Ishikawa (cell line): ENCODE results near the gene SOCS3.

Source experiments
- CEBPB ChIP-seq: IDR thresholded peaks from 2 replicates; pipeline ENCODE4 v1.6.1; 2012
- CREB1 ChIP-seq: IDR thresholded peaks from 2 replicates; pipeline ENCODE4 v1.6.1; 2012; ENCODE audit warnings: low read depth
- EGR1 ChIP-seq: IDR thresholded peaks from 2 replicates; pipeline ENCODE4 v1.6.1; 2012
- EP300 ChIP-seq: IDR thresholded peaks from 2 replicates; pipeline ENCODE4 v1.6.1; 2012; ENCODE audit warnings: borderline replicate concordance
- FOXM1 ChIP-seq: IDR thresholded peaks from 2 replicates; pipeline ENCODE4 v1.6.1; 2012; ENCODE audit warnings: low read depth, borderline replicate concordance
- NFIC ChIP-seq: IDR thresholded peaks from 2 replicates; pipeline ENCODE4 v1.6.1; 2012
- RAD21 ChIP-seq: IDR thresholded peaks from 2 replicates; pipeline ENCODE4 v1.6.1; 2012; ENCODE audit warnings: low read depth
- TAF1 ChIP-seq: IDR thresholded peaks from 2 replicates; pipeline ENCODE4 v1.6.1; 2012; ENCODE audit warnings: low read depth, mild to moderate bottlenecking
- TCF12 ChIP-seq: IDR thresholded peaks from 2 replicates; pipeline ENCODE4 v1.6.1; 2012; ENCODE audit warnings: low read depth
- TEAD4 ChIP-seq: IDR thresholded peaks from 2 replicates; pipeline ENCODE4 v1.6.1; 2012
- YY1 ChIP-seq: IDR thresholded peaks from 2 replicates; pipeline ENCODE4 v1.6.1; 2012; ENCODE audit warnings: low read depth
- ZBTB7A ChIP-seq: IDR thresholded peaks from 2 replicates; pipeline ENCODE4 v1.6.1; 2012; ENCODE audit warnings: low read depth
- TF ChIP-seq, protein P1 (sequence below): IDR thresholded peaks from 2 replicates; pipeline ENCODE4 v1.6.1; 2012
- TF ChIP-seq, protein P2 (sequence below): IDR thresholded peaks from 2 replicates; pipeline ENCODE4 v1.6.1; 2012
- TF ChIP-seq, protein P3 (sequence below): IDR thresholded peaks from 2 replicates; pipeline ENCODE4 v1.6.1; 2012; ENCODE audit warnings: low read depth, mild to moderate bottlenecking

Gene SOCS3

DNA sequence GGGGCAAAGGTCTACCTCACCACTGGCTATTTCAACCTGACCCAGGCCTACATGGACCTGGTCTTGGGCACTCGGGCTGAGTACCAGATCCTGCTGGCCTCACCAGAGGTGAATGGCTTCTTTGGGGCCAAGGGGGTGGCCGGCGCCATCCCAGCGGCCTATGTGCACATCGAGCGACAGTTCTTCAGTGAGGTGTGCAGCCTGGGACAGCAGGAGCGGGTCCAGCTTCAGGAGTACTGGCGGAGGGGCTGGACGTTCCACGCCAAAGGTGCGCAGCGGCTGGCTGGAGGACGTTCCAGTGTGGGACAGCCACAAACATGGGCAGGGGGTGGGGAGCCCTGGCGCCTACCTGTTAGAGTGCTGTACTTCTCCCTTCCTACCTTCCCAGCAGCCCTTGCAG is 43.9 kb upstream of the SOCS3 start:
- TF ChIP-seq CREB1 = no peak
- TF ChIP-seq NFIC = no peak
- TF ChIP-seq RAD21 = no peak
- no peak for TF ChIP-seq FOXM1
- no peak for TF ChIP-seq EGR1
- TF ChIP-seq, protein P1, sequence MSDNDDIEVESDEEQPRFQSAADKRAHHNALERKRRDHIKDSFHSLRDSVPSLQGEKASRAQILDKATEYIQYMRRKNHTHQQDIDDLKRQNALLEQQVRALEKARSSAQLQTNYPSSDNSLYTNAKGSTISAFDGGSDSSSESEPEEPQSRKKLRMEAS = no peak
- TF ChIP-seq YY1 = no peak

DNA sequence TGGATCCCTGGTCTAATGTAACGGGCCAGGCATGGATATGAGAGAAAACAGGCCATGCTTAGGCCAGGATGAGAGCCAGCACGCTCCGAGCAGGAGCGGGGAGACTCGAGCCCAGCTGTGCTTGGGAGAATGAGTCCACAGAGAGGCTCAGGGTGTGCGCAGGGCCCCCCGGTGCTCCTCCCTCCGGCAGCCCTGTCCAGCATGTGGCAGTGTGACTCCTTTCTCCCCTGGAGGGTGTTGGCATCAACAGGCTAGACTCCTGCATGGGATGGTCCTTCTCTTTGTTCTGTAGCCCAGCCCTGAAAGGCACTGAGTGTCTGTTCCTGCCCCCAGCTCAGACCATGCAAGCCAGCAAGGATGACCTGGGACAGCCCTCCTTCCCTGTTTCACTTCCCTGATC is 42.0 kb upstream of the SOCS3 start:
- no peak for TF ChIP-seq ZBTB7A
- no peak for TF ChIP-seq CREB1
- TF ChIP-seq FOXM1 = no peak
- no peak for TF ChIP-seq EP300
- no peak for TF ChIP-seq TAF1
- TF ChIP-seq, protein P1 = no peak
- TF ChIP-seq NFIC = no peak

DNA sequence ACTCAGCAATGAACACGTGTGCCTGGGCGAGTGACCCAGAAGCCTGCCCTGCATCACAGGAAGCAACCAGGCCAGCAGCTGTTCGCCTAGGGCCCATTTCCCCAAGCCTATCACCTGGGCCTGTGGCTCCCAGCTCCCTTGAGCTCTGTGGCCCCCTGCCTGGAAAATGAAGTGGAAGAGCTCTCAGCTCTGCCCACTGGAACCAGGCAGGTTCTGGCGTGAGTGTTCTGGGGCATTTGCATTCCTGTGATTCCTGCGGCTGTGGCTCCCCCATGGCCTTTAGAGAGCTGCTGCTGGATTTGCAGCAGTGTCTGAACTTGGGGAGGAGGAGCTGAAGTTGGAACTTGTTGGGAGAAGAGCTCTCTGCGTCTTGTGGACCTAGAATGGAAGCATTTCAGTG is 41.4 kb upstream of the SOCS3 start:
- no peak for TF ChIP-seq RAD21
- TF ChIP-seq, protein P2, sequence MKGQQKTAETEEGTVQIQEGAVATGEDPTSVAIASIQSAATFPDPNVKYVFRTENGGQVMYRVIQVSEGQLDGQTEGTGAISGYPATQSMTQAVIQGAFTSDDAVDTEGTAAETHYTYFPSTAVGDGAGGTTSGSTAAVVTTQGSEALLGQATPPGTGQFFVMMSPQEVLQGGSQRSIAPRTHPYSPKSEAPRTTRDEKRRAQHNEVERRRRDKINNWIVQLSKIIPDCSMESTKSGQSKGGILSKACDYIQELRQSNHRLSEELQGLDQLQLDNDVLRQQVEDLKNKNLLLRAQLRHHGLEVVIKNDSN = no peak
- no peak for TF ChIP-seq FOXM1
- TF ChIP-seq CEBPB = no peak
- no peak for TF ChIP-seq TCF12
- TF ChIP-seq TAF1 = no peak
- TF ChIP-seq, protein P1 = no peak
- no peak for TF ChIP-seq YY1
- TF ChIP-seq TEAD4 = no peak
- TF ChIP-seq CREB1 = no peak
- no peak for TF ChIP-seq EGR1
- TF ChIP-seq EP300 = no peak

DNA sequence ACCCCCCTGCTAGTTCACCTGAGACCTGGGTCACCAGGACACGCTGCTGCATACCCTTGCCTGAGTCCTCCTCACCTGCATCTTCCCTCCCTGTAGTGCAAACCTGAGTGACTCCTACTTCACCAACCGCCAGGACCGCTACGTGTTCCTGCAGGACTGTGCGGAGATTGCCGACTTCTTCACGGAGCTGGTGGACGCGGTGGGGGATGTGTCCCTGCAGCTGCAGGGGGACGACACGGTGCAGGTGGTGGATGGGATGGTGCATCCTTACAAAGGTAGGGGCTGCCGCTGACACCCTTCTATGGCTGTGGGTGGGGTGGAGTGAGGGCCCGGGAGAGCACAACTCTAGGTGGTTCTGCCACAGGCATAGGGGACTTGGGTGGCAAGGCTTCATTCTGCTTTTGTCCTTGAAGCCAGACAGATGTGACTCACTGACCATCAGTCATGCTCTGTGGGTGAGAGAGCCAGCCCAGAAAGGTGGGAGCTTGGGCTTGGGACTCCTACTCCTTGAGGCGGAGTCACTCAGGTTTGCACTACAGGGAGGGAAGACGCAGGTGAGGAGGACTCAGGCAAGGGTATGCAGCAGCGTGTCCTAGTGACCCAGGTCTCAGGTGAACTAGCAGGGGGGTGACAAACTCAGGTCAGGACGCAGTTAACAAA is 40.8 kb upstream of the SOCS3 start:
- TF ChIP-seq FOXM1 = no peak
- TF ChIP-seq, protein P1 = no peak
- TF ChIP-seq YY1 = no peak
- TF ChIP-seq ZBTB7A = no peak
- no peak for TF ChIP-seq EGR1
- TF ChIP-seq CEBPB = no peak
- TF ChIP-seq CREB1 = no peak
- TF ChIP-seq, protein P3, sequence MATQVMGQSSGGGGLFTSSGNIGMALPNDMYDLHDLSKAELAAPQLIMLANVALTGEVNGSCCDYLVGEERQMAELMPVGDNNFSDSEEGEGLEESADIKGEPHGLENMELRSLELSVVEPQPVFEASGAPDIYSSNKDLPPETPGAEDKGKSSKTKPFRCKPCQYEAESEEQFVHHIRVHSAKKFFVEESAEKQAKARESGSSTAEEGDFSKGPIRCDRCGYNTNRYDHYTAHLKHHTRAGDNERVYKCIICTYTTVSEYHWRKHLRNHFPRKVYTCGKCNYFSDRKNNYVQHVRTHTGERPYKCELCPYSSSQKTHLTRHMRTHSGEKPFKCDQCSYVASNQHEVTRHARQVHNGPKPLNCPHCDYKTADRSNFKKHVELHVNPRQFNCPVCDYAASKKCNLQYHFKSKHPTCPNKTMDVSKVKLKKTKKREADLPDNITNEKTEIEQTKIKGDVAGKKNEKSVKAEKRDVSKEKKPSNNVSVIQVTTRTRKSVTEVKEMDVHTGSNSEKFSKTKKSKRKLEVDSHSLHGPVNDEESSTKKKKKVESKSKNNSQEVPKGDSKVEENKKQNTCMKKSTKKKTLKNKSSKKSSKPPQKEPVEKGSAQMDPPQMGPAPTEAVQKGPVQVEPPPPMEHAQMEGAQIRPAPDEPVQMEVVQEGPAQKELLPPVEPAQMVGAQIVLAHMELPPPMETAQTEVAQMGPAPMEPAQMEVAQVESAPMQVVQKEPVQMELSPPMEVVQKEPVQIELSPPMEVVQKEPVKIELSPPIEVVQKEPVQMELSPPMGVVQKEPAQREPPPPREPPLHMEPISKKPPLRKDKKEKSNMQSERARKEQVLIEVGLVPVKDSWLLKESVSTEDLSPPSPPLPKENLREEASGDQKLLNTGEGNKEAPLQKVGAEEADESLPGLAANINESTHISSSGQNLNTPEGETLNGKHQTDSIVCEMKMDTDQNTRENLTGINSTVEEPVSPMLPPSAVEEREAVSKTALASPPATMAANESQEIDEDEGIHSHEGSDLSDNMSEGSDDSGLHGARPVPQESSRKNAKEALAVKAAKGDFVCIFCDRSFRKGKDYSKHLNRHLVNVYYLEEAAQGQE = no peak
- no peak for TF ChIP-seq TEAD4
- no peak for TF ChIP-seq TCF12
- TF ChIP-seq, protein P2 = no peak
- TF ChIP-seq TAF1 = no peak
- no peak for TF ChIP-seq EP300
- TF ChIP-seq NFIC = no peak
- TF ChIP-seq RAD21 = no peak

DNA sequence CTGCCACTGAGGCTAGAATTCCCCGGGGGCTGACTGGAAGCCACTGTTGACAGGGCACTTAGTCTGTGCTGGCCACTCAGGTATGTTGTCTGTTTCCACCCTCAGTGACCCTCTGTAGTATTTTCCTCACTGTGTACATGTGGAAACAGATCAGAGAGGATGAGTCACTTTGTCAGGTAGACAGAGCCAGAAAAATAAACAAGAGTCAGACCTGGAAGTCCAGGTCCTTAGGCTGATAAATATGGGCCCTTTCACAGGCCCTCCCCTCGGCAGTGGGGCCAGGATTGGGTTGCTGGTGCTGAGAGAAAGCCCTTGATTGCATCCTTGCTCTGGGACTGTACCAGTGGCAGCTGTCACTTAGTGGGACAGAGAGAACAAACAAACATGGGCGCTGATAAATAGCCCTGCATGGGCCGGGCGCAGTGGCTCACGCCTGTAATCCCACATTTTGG is 39.8 kb upstream of the SOCS3 start:
- TF ChIP-seq, protein P3 = no peak
- TF ChIP-seq NFIC (no peak), EP300 (no peak)

DNA sequence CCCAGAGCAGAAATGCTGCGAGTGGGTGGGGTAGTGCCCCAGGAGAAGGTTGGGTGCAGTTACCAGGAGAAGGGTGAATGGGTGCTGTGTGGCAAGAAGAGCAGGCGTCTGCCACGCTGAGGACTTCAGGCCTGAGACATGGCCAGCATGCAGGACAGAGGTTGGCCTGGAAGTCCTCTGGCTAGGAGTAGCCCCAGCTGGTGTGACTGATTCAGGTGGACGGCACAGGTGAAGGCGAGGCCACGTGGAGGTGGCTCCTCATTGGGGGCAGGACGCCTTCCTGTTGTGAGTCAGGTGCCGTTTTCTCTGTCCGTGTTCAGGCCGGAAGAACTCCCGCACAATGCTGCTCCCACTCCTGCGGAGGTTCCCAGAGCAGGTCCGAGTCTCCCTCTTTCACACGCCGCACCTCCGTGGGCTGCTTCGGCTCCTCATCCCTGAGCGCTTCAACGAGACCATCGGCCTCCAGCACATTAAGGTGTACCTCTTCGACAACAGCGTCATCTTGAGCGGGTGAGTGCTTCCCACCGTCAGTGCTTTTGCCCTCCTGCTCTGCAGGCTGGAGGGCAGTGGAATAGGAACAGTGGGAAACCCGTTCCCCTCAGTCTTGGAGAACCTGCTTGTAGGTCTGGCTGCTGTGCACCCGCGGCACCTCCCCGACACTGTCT is 39.3 kb upstream of the SOCS3 start:
- TF ChIP-seq RAD21 = no peak
- TF ChIP-seq YY1 = no peak
- no peak for TF ChIP-seq CEBPB
- no peak for TF ChIP-seq ZBTB7A
- TF ChIP-seq NFIC = no peak
- TF ChIP-seq TAF1 = no peak
- no peak for TF ChIP-seq TEAD4
- TF ChIP-seq, protein P1 = no peak
